Ishikawa (cell line): ENCODE results near the gene DYRK1B.

Source experiments
- CEBPB ChIP-seq: IDR thresholded peaks from 2 replicates; pipeline ENCODE4 v1.6.1; 2012
- CREB1 ChIP-seq: IDR thresholded peaks from 2 replicates; pipeline ENCODE4 v1.6.1; 2012; ENCODE audit warnings: low read depth
- EP300 ChIP-seq: IDR thresholded peaks from 2 replicates; pipeline ENCODE4 v1.6.1; 2012; ENCODE audit warnings: borderline replicate concordance
- FOXM1 ChIP-seq: IDR thresholded peaks from 2 replicates; pipeline ENCODE4 v1.6.1; 2012; ENCODE audit warnings: low read depth, borderline replicate concordance
- NFIC ChIP-seq: IDR thresholded peaks from 2 replicates; pipeline ENCODE4 v1.6.1; 2012
- RAD21 ChIP-seq: IDR thresholded peaks from 2 replicates; pipeline ENCODE4 v1.6.1; 2012; ENCODE audit warnings: low read depth
- TAF1 ChIP-seq: IDR thresholded peaks from 2 replicates; pipeline ENCODE4 v1.6.1; 2012; ENCODE audit warnings: low read depth, mild to moderate bottlenecking
- TCF12 ChIP-seq: IDR thresholded peaks from 2 replicates; pipeline ENCODE4 v1.6.1; 2012; ENCODE audit warnings: low read depth
- TEAD4 ChIP-seq: IDR thresholded peaks from 2 replicates; pipeline ENCODE4 v1.6.1; 2012
- YY1 ChIP-seq: IDR thresholded peaks from 2 replicates; pipeline ENCODE4 v1.6.1; 2012; ENCODE audit warnings: low read depth
- ZBTB7A ChIP-seq: IDR thresholded peaks from 2 replicates; pipeline ENCODE4 v1.6.1; 2012; ENCODE audit warnings: low read depth
- TF ChIP-seq, protein P1 (sequence below): IDR thresholded peaks from 2 replicates; pipeline ENCODE4 v1.6.1; 2012
- TF ChIP-seq, protein P2 (sequence below): IDR thresholded peaks from 2 replicates; pipeline ENCODE4 v1.6.1; 2012; ENCODE audit warnings: low read depth, mild to moderate bottlenecking

DNA sequence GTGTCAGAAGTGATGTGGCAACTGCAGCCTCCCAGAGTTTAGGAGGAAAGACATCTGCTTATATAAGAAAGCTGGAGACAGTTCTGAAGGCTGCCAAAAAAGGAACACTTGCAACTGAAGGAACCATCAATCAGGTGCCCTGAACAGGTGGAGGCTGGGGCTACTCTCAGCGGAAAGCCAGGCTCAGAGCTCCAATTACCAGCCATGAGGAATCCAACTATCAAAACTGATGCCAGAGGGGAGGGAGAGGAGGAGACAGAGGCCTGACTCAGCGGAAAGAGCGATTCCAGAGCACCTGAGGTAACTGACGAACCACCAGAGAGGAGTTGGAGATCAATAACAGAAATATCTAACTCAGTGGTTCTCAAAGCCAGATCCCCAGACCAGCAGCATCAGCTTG, 31.0 kb downstream of the DYRK1B start:
- no peak for TF ChIP-seq YY1
- TF ChIP-seq, protein P1, sequence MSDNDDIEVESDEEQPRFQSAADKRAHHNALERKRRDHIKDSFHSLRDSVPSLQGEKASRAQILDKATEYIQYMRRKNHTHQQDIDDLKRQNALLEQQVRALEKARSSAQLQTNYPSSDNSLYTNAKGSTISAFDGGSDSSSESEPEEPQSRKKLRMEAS: no peak
- TF ChIP-seq EP300: no peak
- TF ChIP-seq RAD21: no peak
- TF ChIP-seq CEBPB: no peak
- TF ChIP-seq TCF12: no peak
- TF ChIP-seq, protein P2, sequence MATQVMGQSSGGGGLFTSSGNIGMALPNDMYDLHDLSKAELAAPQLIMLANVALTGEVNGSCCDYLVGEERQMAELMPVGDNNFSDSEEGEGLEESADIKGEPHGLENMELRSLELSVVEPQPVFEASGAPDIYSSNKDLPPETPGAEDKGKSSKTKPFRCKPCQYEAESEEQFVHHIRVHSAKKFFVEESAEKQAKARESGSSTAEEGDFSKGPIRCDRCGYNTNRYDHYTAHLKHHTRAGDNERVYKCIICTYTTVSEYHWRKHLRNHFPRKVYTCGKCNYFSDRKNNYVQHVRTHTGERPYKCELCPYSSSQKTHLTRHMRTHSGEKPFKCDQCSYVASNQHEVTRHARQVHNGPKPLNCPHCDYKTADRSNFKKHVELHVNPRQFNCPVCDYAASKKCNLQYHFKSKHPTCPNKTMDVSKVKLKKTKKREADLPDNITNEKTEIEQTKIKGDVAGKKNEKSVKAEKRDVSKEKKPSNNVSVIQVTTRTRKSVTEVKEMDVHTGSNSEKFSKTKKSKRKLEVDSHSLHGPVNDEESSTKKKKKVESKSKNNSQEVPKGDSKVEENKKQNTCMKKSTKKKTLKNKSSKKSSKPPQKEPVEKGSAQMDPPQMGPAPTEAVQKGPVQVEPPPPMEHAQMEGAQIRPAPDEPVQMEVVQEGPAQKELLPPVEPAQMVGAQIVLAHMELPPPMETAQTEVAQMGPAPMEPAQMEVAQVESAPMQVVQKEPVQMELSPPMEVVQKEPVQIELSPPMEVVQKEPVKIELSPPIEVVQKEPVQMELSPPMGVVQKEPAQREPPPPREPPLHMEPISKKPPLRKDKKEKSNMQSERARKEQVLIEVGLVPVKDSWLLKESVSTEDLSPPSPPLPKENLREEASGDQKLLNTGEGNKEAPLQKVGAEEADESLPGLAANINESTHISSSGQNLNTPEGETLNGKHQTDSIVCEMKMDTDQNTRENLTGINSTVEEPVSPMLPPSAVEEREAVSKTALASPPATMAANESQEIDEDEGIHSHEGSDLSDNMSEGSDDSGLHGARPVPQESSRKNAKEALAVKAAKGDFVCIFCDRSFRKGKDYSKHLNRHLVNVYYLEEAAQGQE: no peak
- TF ChIP-seq ZBTB7A: no peak
- no peak for TF ChIP-seq FOXM1
- no peak for TF ChIP-seq TAF1
- no peak for TF ChIP-seq TEAD4
- TF ChIP-seq CREB1: no peak
- no peak for TF ChIP-seq NFIC
